ENCODE data around the gene MYBPC1. TPM values are rescaled to one million over a fixed set of nuclear protein-coding genes. Genes with fewer than 3 reads are reported as not detected.

MYBPC1 gene
- total RNA-seq, 1 donor from 2014 or later = not detected

GRCh38 chr12:101592448-101592847 lies 2.3 kb upstream of the MYBPC1 start:
- TF ChIP-seq CTCF (conservative IDR thresholded peaks at IDR 0.05) = no peak
- H3K27me3 Mint-ChIP-seq (ENCODE audit: low read depth) = peaks cover 3% of the 10 kb centered on the region
- no peaks in the 10 kb centered on the region for H3K9me3 Mint-ChIP-seq
- no peak for DNase-seq (ENCODE audit: low read depth, low spot score)
- H3K4me1 Mint-ChIP-seq = peaks cover 11% of the 10 kb centered on the region
- H3K4me3 Mint-ChIP-seq = no peak overlapping the region
- no peak overlapping the region for H3K27ac Mint-ChIP-seq (ENCODE audit: unreplicated experiment)
- H3K36me3 Mint-ChIP-seq (ENCODE audit: low read depth) = no peaks in the 10 kb centered on the region

DNA sequence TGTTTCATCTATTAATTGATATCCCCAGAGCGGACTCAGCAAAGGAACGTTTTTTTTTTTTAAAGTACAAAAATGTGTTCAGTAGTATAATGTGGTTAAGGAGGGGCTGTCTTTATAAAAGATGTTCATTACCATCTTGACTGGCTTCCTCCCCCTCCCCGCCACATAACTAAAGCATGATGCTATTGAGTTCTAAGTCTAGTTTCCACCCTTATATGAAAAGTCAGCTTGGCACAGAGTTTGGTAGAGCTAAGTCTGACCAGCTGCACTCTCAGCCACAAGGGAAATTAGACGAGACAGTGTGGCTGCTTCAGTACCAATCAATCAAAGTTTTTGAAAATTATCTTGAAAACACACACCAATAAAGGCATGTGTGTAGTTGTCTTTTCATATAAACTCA lies 1.9 kb upstream of the MYBPC1 start:
- Mint-ChIP-seq H3K27ac (ENCODE audit: unreplicated experiment) (no peak overlapping the region), H3K27me3 (ENCODE audit: low read depth) (peaks cover 3% of the 10 kb centered on the region), H3K36me3 (ENCODE audit: low read depth) (no peaks in the 10 kb centered on the region), H3K4me3 (no peak overlapping the region), H3K4me1 (peaks cover 11% of the 10 kb centered on the region), H3K9me3 (no peaks in the 10 kb centered on the region)
- TF ChIP-seq CTCF (conservative IDR thresholded peaks at IDR 0.05) = no peak
- DNase-seq (ENCODE audit: low read depth, low spot score) = no peak

GRCh38 chr12:101596172-101596571 lies 1.4 kb downstream of the MYBPC1 start:
- Mint-ChIP-seq H3K27me3 (ENCODE audit: low read depth) (no peaks in the 10 kb centered on the region), H3K36me3 (ENCODE audit: low read depth) (no peaks in the 10 kb centered on the region), H3K27ac (ENCODE audit: unreplicated experiment) (no peak overlapping the region), H3K9me3 (no peaks in the 10 kb centered on the region), H3K4me1 (peaks cover 15% of the 10 kb centered on the region), H3K4me3 (no peak overlapping the region)
- DNase-seq (ENCODE audit: low read depth, low spot score) = no peak
- TF ChIP-seq CTCF (conservative IDR thresholded peaks at IDR 0.05) = no peak

- peaks cover 15% of the 10 kb centered on the region for H3K4me1 Mint-ChIP-seq
- no peak overlapping the region for H3K27ac Mint-ChIP-seq (ENCODE audit: unreplicated experiment)
- no peaks in the 10 kb centered on the region for H3K27me3 Mint-ChIP-seq (ENCODE audit: low read depth)
- no peak for DNase-seq (ENCODE audit: low read depth, low spot score)
- no peak overlapping the region for H3K4me3 Mint-ChIP-seq
- no peak for TF ChIP-seq CTCF (conservative IDR thresholded peaks at IDR 0.05)
- H3K9me3 Mint-ChIP-seq = no peaks in the 10 kb centered on the region
- H3K36me3 Mint-ChIP-seq (ENCODE audit: low read depth) = no peaks in the 10 kb centered on the region
These were observed 2.4 kb downstream of the MYBPC1 start for GRCh38 chr12:101597164-101597563.

DNA sequence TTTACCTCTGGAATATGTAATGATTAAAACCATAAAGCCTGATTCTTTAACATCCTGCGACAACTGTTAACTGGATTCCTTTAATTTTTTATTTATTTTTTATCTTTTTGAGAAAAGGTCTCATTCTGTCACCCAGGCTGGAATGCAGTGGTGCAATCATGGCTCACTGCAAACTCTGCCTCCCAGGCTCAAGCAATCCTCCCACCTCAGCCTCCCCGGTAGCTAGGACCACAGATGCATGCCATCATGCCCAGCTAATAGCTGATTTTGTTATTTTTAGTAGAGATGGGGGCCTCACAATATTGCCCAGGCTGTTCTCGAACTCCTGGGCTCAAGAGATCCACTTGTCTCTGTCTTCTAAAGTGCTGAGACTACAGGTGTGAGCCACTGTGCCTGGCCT lies 3.7 kb downstream of the MYBPC1 start:
- Mint-ChIP-seq H3K4me1 (peaks cover 15% of the 10 kb centered on the region), H3K4me3 (no peak overlapping the region), H3K27me3 (ENCODE audit: low read depth) (no peaks in the 10 kb centered on the region), H3K9me3 (no peaks in the 10 kb centered on the region), H3K27ac (ENCODE audit: unreplicated experiment) (no peak overlapping the region), H3K36me3 (ENCODE audit: low read depth) (no peaks in the 10 kb centered on the region)
- TF ChIP-seq CTCF (conservative IDR thresholded peaks at IDR 0.05) = no peak
- no peak for DNase-seq (ENCODE audit: low read depth, low spot score)

DNA sequence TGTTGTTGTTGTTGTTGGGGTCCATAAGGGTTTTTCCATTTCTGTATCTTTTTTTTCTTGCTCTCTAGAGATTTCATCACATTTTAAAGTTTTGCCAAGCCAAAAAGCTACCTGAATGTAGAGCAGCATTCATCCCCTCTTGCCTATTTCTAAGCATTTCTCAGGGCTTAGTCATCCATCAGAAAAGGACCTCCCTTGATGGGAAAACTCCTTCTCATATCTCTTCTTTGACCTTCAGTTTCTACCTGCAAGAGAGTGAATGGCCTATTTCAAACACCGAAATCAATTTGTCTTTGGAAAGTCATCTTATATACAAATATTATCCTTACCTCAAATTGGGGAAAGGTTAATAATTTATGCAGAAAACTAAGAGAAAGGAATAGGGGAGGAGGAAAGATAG lies 4.5 kb downstream of the MYBPC1 start:
- Mint-ChIP-seq H3K36me3 (ENCODE audit: low read depth) (no peaks in the 10 kb centered on the region), H3K27me3 (ENCODE audit: low read depth) (no peaks in the 10 kb centered on the region), H3K4me1 (peaks cover 20% of the 10 kb centered on the region), H3K27ac (ENCODE audit: unreplicated experiment) (no peak overlapping the region), H3K4me3 (no peak overlapping the region), H3K9me3 (no peaks in the 10 kb centered on the region)
- DNase-seq (ENCODE audit: low read depth, low spot score) = no peak
- no peak for TF ChIP-seq CTCF (conservative IDR thresholded peaks at IDR 0.05)

All from neural crest cell (in vitro differentiated cells).